ENCODE data around the gene ELMO1. TPM values are rescaled to one million over a fixed set of nuclear protein-coding genes. Genes with fewer than 3 reads are reported as not detected.

The ELMO1 gene
- total RNA-seq, 1 donor from 2014 or later: 151 TPM

- no peak for DNase-seq (ENCODE audit: low spot score)
- Mint-ChIP-seq H3K27ac (ENCODE audit: unreplicated experiment) (peak overlapping the region; percentile 87), H3K27me3 (ENCODE audit: unreplicated experiment) (no peaks in the 10 kb centered on the region), H3K4me3 (ENCODE audit: unreplicated experiment) (no peak overlapping the region), H3K36me3 (ENCODE audit: low read depth, unreplicated experiment) (peaks cover 5% of the 10 kb centered on the region), H3K9me3 (ENCODE audit: unreplicated experiment) (no peaks in the 10 kb centered on the region), H3K4me1 (ENCODE audit: unreplicated experiment) (peaks cover 52% of the 10 kb centered on the region)
- TF ChIP-seq, protein P1, sequence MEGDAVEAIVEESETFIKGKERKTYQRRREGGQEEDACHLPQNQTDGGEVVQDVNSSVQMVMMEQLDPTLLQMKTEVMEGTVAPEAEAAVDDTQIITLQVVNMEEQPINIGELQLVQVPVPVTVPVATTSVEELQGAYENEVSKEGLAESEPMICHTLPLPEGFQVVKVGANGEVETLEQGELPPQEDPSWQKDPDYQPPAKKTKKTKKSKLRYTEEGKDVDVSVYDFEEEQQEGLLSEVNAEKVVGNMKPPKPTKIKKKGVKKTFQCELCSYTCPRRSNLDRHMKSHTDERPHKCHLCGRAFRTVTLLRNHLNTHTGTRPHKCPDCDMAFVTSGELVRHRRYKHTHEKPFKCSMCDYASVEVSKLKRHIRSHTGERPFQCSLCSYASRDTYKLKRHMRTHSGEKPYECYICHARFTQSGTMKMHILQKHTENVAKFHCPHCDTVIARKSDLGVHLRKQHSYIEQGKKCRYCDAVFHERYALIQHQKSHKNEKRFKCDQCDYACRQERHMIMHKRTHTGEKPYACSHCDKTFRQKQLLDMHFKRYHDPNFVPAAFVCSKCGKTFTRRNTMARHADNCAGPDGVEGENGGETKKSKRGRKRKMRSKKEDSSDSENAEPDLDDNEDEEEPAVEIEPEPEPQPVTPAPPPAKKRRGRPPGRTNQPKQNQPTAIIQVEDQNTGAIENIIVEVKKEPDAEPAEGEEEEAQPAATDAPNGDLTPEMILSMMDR (IDR thresholded peaks at IDR 0.05; ENCODE audit: unreplicated experiment): no peak
These were observed 162.8 kb downstream of the ELMO1 start for GRCh38 chr7:37285706-37286453.

DNA sequence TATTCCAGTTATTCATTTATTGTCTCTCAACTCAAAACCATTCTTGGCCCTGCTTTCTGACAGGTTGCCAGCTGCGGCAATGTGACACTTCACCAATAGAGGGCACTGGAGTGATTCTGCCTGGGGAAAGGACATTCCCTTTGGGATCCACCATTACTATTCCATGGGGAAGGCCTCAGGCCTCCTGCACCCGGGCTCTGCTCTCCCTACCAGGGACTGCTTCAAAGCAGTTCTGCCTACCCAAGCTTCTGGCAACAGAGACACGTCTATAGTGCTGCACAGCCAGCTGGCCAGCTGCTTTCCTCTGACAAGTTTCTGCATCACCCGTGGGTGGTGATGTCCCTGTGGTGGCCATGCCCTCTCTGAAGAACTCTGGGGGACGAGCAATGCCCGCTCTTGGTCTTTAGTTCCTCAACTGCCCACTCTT is 163.8 kb downstream of the ELMO1 start:
- TF ChIP-seq, protein P1 (IDR thresholded peaks at IDR 0.05; ENCODE audit: unreplicated experiment): peak; percentile 85
- peak; percentile 73 for DNase-seq (ENCODE audit: low spot score)
- Mint-ChIP-seq H3K9me3 (ENCODE audit: unreplicated experiment) (no peaks in the 10 kb centered on the region), H3K36me3 (ENCODE audit: low read depth, unreplicated experiment) (peaks cover 14% of the 10 kb centered on the region), H3K27ac (ENCODE audit: unreplicated experiment) (no peak overlapping the region), H3K4me3 (ENCODE audit: unreplicated experiment) (no peak overlapping the region), H3K27me3 (ENCODE audit: unreplicated experiment) (no peaks in the 10 kb centered on the region), H3K4me1 (ENCODE audit: unreplicated experiment) (peaks cover 52% of the 10 kb centered on the region)

DNA sequence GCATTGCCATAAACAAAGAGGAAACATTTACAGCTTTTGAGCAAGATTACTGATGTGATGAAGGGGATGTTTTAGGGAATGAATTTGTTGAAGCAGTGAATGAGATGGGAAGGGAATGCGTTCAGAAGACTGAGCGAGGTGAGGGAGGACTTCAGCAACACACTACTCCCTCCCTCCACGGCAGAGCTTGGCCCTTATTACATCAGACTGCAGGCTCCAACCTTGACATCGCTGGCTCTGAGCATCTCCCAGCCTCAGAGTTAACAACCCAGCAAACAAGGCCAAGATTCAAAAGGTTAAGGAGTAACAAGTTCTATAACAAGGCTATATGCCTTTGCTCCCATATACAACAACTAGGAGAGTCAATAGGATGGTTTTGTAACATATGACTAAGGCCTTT is 164.4 kb downstream of the ELMO1 start:
- peaks cover 52% of the 10 kb centered on the region for H3K4me1 Mint-ChIP-seq (ENCODE audit: unreplicated experiment)
- TF ChIP-seq, protein P1 (IDR thresholded peaks at IDR 0.05; ENCODE audit: unreplicated experiment): no peak

GRCh38 chr7:37283716-37284115 is 164.9 kb downstream of the ELMO1 start:
- TF ChIP-seq, protein P1 (IDR thresholded peaks at IDR 0.05; ENCODE audit: unreplicated experiment): no peak
- Mint-ChIP-seq H3K4me3 (ENCODE audit: unreplicated experiment) (no peak overlapping the region), H3K27me3 (ENCODE audit: unreplicated experiment) (no peaks in the 10 kb centered on the region), H3K36me3 (ENCODE audit: low read depth, unreplicated experiment) (peaks cover 22% of the 10 kb centered on the region), H3K9me3 (ENCODE audit: unreplicated experiment) (no peaks in the 10 kb centered on the region), H3K27ac (ENCODE audit: unreplicated experiment) (no peak overlapping the region), H3K4me1 (ENCODE audit: unreplicated experiment) (peaks cover 49% of the 10 kb centered on the region)
- DNase-seq (ENCODE audit: low spot score): no peak

More for the DNA sequence above, 164.4 kb downstream of the ELMO1 start:
- H3K4me3 Mint-ChIP-seq (ENCODE audit: unreplicated experiment): no peak overlapping the region
- H3K9me3 Mint-ChIP-seq (ENCODE audit: unreplicated experiment): no peaks in the 10 kb centered on the region
- H3K36me3 Mint-ChIP-seq (ENCODE audit: low read depth, unreplicated experiment): peaks cover 19% of the 10 kb centered on the region
- no peak for DNase-seq (ENCODE audit: low spot score)
- no peaks in the 10 kb centered on the region for H3K27me3 Mint-ChIP-seq (ENCODE audit: unreplicated experiment)
- H3K27ac Mint-ChIP-seq (ENCODE audit: unreplicated experiment): peak overlapping the region; percentile 31

DNA sequence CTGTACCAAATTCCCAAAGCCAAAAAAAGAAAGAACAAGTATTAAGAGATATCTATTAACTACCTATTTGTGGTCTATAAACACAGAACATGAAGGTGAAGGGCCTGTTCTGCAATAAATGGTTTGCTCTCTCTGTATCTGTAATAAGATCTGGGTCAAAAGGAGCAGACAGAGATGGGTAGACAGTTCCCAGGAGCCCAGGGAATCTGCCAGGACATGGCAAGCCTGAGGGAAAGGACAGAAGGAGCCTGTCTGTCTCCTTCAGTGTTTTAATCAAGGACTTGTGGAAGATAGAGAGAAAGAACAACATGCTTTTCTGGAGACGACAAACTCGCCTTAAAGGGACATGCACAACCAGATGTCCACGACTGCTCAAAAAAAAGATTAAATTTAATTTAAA is 165.7 kb downstream of the ELMO1 start:
- DNase-seq (ENCODE audit: low spot score): no peak
- Mint-ChIP-seq H3K36me3 (ENCODE audit: low read depth, unreplicated experiment) (peaks cover 30% of the 10 kb centered on the region), H3K27me3 (ENCODE audit: unreplicated experiment) (no peaks in the 10 kb centered on the region), H3K4me1 (ENCODE audit: unreplicated experiment) (peaks cover 56% of the 10 kb centered on the region), H3K4me3 (ENCODE audit: unreplicated experiment) (no peak overlapping the region), H3K9me3 (ENCODE audit: unreplicated experiment) (no peaks in the 10 kb centered on the region), H3K27ac (ENCODE audit: unreplicated experiment) (peak overlapping the region; percentile 49)
- TF ChIP-seq, protein P1 (IDR thresholded peaks at IDR 0.05; ENCODE audit: unreplicated experiment): no peak

All from endothelial cell (in vitro differentiated cells).